ENCODE data around the gene PIM1. TPM values are rescaled to one million over a fixed set of nuclear protein-coding genes. Genes with fewer than 3 reads are reported as not detected.

PIM1 gene
- total and polyA plus RNA-seq, 10 of the 15 experiments (the other 5 are each of a cell fraction or from before 2014, with no cell fraction given), result 0.66 to 33.9 (median 10.2) TPM

- TF ChIP-seq MXI1 (IDR thresholded peaks at IDR 0.05; ENCODE audit: low read depth, low read length) (no peak), BHLHE40 (IDR thresholded peaks at IDR 0.05; ENCODE audit: borderline replicate concordance in 1 of 2, low read depth in 2 of 2, low read length in 1 of 2) (no peak), NKRF (conservative IDR thresholded peaks at IDR 0.05) (no peak), SKIL (IDR thresholded peaks at IDR 0.05; ENCODE audit: low read depth, poor library complexity, severe bottlenecking) (no peak), CHD1 (IDR thresholded peaks at IDR 0.05; ENCODE audit: low read depth, low read length) (no peak), BCL3 (IDR thresholded peaks at IDR 0.05; ENCODE audit: borderline replicate concordance, insufficient read depth, low read depth, low read length, poor library complexity, severe bottlenecking) (no peak)
These were observed 39.2 kb upstream of the PIM1 start (continued) for GRCh38 chr6:37130704-37131103.
